Measurements from ENCODE around the gene BCL7C.
A peak's percentile ranks its signal among the peaks of the same experiment; 100 is the strongest.

BCL7C gene

DNA sequence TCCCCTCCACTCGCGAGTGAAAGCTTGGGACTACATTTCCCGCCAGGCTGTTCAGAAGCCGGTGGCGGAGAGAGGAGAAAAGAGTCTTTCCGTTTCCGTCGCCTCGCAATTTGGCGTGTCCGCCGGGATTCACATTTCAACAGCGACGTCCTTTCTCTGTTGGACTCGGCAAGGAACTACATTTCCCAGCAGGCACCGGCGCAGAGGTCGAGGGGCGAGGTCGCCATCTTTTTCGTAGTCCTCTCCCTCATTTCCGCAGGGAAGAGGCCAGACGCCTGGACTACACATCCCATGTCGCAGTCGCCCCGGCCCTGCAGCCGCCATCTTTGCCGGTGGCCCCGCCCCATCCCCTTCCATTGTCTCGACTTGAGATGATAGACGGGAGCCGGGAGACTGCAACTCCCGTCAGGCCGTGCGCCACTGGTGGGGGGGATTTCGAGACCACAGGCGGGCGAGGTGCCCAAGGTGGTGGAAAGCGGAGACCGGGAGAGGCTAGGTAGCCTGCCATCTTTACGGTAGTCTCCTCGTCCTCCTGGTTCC lies 28.6 kb upstream of the BCL7C start:
- DNase-seq: peak; percentile 100

GRCh38 chr16:30921748-30922419 lies 28.0 kb upstream of the BCL7C start:
- DNase-seq: peak; percentile 96

GRCh38 chr16:30921459-30921747 lies 27.5 kb upstream of the BCL7C start:
- no peak for DNase-seq

DNA sequence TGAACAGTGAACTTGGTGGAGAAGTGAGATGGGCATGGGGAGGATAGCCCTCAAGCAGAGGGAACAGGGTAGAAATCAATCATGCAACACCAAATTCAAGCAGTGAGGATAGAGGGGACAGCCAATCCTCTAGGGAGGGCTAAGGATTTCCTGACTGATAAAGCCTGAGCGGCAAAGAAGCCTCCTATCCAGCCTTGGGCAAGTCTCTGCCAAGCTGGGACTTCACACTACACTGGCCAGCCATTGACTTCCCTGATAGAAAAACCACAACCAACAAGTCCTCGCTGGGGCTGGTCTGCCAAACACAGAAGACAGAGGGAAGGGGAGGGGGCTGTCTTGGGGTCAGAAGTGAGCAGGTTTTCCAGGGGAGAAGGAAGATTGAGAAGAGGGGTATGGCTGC lies 27.0 kb upstream of the BCL7C start:
- DNase-seq: no peak

DNA sequence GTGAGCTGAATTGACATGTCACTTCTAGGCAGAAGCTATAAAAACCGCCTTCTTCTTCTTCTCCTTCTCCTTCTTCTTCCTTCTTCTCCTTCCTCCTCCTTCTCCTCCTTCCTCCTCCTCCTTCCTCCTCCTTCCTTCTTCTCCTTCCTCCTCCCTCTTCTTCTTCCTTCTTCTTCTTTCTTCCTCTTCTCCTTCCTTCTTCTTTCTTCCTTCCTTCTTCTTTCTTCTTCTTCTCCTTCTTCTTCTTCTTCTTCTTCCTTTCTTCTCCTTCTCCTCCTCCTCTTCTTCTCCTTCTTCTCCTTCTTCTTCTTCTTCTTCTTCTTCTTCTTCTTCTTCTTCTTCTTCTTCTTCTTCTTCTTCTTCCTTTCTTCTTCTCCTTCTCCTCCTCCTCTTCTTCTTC lies 24.7 kb upstream of the BCL7C start:
- no peak for DNase-seq

DNA sequence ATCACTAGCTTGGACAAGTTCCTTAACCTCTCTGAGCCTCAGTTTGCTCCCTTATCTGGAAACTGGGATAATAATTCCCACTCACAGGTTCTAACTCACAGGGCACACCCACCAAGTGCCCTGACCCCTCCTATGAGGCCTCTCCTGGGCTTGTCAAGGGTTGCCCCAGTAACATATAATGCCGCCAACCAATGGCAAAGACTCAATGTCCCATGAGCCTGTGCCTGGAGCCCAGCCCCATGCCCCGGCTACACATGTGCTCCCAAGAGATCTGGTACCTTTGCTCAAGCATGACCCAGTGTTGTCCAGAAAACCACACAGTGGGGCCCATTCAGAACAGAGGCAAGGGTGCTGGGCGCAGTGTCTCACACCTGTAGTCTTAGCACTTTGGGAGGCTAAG lies 21.0 kb upstream of the BCL7C start:
- no peak for DNase-seq

DNA sequence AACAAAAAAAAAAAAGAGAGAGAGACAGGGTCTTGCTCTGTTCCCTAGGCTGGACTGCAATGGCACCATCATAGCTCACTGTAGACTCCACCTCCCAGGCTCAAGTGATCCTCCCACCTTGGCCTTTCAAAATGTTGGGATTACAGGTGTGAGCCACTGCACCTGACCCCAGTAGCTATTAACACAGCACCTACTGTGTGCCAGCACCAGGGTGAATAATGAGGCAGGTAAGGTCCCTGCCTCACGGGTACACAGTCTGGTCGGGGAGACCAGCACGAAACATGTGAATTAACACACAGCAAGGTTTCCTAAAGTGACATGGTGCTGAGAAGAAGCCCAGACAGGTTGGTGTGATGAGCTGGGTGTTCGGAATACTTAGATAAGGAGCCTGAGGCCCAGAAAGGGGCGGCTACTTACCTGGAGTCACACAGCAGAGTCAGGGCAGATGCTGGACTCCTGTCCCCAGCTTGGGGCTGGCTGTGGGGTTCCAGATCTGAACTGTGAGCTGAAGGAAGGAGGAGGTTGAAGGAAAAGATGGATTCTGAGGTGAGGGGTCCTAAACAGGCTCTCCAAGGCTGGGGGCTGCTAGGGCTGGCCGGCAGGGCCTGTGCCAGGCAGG lies 19.0 kb upstream of the BCL7C start:
- DNase-seq: no peak

DNA sequence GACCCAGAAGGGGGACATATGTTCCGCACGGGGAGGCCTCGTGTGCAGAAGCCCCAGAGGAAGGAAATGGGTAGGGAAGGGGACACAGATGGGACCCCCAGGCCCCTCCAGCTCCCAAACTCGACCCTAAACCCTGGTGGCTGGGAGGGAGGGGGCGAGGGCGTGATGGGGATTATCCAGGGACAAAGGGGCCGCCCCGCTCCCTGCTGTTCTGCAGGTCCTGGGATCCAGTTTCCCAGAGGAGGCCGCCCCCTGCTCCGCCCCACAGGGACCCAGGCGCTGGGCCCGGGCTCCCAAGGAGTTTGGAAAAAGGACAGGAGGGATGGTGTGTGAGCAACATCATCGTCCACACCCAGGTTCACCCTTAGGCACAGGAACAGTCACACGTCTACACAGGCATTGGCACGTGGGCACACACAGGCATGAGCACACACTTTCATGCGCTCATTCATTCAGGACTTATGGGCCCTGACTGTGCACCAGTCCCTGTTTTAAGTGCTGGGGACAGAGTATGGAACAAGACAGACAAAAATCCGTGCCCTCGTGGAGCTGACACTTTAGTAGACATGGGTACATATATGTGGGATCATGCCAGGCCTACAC lies 16.7 kb upstream of the BCL7C start:
- no peak for DNase-seq

DNA sequence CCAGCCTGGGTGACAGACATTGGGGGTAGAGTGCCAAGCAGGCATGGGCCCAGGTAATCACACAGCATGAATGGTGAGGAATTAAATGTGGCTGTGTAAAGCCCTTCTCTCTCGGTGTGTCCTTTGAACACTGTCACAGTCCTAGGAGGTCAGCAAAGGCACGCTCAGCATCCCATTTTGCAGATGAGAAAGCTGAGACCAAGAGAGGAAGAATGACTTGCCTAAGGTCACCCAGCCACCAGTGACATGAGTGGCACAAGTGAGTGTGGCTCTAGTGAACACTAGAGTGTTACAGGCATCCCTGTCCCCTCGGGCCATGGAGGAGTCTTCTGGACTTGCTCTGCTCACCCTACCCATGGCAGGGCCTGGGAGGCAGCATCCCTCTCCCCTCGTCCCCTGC lies 13.2 kb upstream of the BCL7C start:
- no peak for DNase-seq

GRCh38 chr16:30904114-30904780 lies 10.4 kb upstream of the BCL7C start:
- no peak for DNase-seq

- DNase-seq: no peak
Measured at GRCh38 chr16:30903596-30903995, 9.7 kb upstream of the BCL7C start.

DNA sequence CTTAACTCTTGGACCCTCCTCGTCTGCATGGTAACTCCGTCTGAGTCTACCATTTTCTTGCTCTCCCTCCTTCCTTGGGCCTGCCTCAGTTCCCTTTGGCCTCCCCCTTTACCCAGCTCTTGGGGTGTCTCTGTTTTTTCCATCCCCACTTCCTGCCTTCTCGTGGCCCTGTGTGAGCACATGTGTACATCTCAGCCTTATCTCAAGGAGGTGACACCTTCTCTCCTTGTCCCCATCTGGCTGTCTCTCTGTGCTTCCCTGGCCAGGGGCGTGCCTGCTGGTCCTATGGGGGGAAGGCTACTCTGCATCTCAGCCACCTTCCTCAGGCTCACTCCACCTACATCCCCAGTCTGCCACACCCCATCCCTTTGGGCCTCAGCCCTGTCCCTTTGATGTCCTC lies 9.1 kb upstream of the BCL7C start:
- DNase-seq: no peak

- peak; percentile 79 for DNase-seq
Measured at GRCh38 chr16:30902029-30902972, 8.4 kb upstream of the BCL7C start.

DNA sequence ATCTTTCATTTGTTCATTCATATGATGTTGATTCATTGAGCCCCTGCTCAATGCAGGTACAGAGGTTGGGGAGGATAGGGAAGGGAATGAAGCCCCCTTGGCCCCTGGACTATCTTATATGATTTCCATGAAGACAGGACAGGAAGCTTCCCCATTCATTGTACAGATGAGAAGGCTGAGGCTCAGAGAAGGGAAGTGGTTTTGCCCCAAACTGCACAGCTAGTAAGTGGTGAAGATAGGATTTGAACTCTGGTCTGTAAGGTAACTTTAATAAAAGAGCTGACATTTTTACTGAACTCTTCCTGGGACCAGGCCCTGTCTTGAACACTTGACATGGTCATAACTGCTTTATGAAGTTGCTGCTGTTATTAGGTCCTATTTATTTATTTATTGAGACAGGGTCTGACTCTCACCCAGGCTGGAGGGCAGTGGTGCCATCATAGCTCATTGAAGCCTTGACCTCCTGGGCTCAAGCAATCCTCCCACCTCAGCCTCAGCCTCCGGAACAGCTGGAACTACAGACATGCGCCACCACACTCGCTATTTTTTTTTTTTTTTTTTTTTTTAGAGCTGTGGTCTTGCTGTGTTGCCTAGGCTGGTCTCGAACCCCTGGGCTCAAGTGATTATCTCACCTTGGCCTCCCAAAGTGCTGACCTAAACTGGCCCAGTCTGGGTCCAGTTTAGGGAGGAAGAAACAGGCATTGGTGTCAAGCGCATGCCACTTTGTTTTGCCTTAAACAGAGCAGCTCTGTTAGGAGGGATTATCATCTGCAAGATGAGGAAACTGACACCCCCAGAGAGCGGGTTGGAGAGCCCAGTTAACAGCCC lies 7.5 kb upstream of the BCL7C start:
- DNase-seq: no peak

- DNase-seq: no peak
Measured at GRCh38 chr16:30900588-30900987, 6.7 kb upstream of the BCL7C start.

GRCh38 chr16:30899794-30900193 lies 5.9 kb upstream of the BCL7C start:
- no peak for DNase-seq

- peak; percentile 94 for DNase-seq
Measured at GRCh38 chr16:30896889-30897733, 3.2 kb upstream of the BCL7C start.

DNA sequence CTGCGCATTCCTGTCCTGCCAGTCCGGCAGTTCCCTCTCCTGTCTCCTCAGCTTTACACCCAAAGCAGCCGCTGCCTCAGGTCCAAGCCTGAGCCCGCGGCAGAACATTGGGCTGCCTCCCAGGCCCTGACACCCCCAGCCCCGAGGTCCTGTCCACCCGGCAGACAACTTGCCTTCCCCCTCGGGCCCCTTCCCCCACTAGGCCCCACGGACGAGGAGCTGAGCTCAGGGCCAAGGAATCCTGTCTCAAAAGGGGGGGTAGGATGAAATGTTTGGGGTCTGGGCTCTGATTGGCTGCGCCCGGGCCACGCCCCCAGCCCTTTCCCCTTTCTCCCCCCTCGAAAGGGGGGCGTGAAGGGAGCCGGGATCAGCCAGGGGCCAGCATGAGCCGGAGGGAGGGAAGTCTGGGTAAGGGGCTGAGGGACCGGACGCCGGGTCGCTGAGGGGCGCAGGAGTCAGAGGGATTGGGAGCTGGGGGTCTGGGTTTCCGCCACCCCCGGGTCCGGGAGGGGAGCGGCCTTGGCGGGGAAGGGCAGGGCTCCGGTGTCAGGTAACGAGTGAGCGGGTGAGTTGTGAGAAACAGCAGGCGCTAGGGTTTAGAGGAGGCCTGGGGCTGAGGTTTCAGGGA lies 2.5 kb upstream of the BCL7C start, which contains the start of gene CTF1:
CTF1 (plus strand) TSS at position 354 of the 628 bp plus-strand sequence; CDS start at position 384, 30 bp downstream.
- peak; percentile 92 for DNase-seq

GRCh38 chr16:30895627-30896260 lies 1.9 kb upstream of the BCL7C start:
- peak; percentile 58 for DNase-seq
